ENCODE measurements around the gene PLXND1.

PLXND1 gene

GRCh38 chr3:129626744-129627349 lies 20.4 kb upstream of the PLXND1 start:
- peak; percentile 76 to 80 for DNase-seq (ENCODE audit: low read depth in 2 of 2)

GRCh38 chr3:129625072-129625874 lies 18.8 kb upstream of the PLXND1 start:
- DNase-seq (ENCODE audit: low read depth in 2 of 2), result no peak

GRCh38 chr3:129624347-129625071 lies 18.0 kb upstream of the PLXND1 start:
- DNase-seq (ENCODE audit: low read depth in 2 of 2), result no peak

GRCh38 chr3:129623447-129624118 lies 17.1 kb upstream of the PLXND1 start:
- no peak for DNase-seq (ENCODE audit: low read depth in 2 of 2)

DNA sequence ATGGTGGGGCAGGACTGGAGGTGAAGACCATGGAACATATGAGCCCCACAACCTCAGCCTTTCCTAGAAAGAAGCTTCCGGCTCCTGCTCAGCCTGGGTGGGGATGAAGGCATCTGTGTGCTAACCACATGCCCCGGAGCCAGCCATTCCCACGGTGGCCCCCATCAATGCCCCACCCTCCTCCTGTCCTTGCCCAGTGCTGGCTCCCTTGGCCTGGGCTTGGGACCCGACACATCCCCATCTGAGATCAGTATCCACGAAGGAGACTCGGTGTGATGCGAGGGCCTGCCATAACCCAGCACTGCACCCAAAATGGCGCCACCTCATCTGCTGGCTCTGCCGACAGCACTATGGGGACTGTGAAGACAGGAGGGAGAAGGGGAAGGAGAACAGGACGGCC lies 16.5 kb upstream of the PLXND1 start:
- DNase-seq (ENCODE audit: low read depth in 2 of 2), result no peak

GRCh38 chr3:129622226-129622874 lies 15.9 kb upstream of the PLXND1 start:
- DNase-seq (ENCODE audit: low read depth in 2 of 2), result no peak

- no peak for DNase-seq (ENCODE audit: low read depth in 2 of 2)
These were observed 15.2 kb upstream of the PLXND1 start for GRCh38 chr3:129621626-129622225.

- DNase-seq (ENCODE audit: low read depth in 2 of 2), result no peak
These were observed 14.5 kb upstream of the PLXND1 start for GRCh38 chr3:129620828-129621559.

DNA sequence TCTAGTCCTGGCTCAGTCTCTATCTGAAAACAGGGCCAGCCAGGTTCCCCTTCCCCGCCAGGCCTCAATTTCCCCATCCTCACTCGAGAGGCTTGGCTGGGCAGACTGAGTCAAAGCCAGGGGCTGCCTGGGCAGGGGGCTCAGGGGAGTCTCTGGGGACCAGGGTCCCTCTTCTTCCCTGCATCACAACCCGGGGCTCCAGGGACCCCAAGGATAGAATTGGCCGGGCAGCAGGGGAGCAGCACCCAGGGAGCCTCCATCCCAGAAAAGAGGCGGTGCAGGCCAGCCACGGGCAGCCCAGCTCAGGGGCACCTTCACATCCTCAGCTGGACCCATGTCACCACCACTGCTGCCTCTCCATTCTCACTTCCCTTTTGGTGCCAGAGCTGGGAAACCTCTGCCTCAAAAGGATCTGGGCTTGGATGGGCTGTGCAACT lies 13.3 kb upstream of the PLXND1 start:
- no peak for DNase-seq (ENCODE audit: low read depth in 2 of 2)

DNA sequence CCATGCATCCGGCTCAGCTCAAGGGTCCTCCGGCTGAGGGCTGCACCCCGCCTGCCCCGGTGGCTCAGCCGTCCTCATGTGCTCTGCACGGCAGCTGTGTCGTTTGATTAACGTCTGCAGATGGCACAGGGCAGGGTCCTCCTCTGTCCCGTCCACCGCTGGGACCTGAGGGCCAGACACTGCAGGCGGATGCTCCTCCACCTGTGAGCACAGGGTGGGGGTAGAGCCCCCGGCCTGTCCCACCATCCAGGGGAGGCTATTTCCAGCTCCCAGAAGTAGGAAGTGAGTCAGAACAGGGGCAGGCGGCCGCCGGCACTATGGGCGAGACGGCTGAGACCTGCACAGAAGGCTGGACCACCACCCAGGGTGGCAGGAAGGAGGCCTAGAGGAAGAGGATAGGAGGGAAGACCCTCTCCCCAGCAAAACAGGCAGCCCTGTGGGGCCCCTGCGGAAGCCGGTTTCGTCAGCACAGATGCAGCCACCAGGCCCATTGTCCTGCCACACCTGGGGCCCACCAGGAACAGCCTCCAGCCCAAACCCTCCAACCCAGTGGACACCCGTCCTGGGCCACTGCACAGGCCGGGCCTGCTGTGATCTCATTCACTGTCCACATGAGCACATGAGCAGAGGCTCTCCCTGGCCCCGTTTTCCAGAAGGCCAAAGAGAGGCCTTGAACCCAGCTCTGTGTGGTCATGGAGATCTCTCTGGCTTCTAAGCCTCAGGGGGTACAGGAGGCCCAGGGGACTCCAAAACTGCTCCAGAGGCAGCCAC lies 12.6 kb upstream of the PLXND1 start:
- no peak for DNase-seq (ENCODE audit: low read depth in 2 of 2)

DNA sequence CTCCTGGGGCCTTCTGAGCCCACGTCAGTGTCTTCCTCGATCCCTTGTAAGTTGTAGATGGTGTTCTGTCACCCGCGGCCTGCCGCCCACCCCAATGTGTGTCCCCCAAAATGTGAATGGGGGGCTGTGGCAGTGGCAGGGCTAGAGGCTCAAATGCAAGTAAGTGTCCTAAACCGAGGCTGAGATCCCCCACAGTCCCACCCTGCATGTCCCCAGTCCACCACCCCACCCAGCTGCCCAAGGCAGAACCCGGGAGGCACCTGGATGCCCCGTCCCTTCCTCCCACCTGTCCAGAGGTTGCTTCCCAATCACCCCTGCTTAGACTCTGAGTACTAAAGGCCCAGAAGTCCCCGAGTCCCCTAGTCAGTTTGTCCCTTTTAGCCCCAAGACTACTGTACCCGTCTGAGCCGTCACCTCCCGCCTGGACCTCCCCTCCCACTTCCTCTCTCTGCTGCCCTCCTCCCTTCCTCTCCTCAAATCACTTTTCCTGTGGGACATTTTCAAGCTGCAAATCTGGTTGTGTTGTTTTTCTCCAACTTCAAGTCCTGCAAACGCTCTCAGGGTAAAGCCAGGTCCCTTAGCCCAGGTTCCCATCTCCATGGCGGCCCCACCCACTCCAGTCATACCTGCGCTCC lies 11.8 kb upstream of the PLXND1 start:
- DNase-seq (ENCODE audit: low read depth in 2 of 2), result no peak

DNA sequence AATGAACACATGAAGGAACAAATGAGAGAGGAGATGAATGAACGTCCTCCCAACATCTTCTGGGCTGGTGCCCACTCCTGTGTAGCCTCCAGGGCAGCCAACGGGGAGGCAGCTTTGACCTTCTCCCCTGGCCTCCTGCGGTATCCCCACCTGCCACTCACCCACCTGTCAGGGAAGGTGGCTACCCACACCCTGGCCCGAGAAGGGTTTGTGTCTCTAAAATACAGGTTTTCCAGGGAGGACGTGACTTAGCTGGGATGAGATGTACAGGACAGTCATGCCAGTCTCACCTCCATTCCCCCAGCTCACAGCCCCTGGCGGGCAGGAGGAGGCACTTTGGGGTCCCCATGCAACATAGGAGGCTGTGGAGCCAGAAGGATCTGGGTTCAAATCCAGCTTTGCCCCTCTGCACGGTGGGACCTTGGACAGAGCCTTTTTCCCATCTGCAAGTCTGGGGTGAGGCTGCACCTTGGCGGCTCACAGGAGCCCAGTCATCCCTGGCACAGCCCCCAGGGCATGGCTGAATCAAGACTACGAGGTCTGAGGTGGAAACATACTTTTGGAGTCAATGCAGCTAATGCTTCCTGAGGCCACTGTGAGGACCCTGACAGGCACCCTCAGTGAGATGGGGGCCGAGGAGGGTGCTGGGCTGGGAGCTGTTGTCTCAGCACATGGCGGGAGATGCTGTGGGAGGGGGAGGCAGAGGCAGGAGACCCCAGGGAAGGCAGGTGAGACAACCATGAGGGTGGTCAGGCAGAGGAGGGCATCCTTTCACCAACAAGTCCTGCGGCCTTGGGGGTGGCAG lies 11.1 kb upstream of the PLXND1 start:
- DNase-seq (ENCODE audit: low read depth in 2 of 2), result no peak

DNA sequence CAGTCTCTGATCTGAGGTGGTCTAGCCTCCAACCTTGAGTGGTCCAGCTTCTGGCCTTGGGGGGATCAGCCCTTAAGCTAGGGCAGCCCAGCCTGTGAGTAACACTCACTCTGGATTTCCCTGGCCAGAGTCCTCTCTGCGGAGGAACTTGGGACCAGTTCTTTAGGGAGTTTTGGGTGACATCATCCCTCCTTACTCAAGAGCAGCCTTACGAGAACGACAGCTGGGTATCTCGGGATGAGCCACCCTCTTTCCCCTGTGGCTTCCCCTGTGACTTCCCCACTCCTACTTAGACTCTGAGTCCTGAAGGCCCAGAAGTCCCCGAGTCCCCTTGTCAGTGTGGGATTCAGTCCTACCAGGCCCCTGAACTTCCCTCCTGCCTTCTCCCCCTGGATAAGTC lies 10.2 kb upstream of the PLXND1 start:
- DNase-seq (ENCODE audit: low read depth in 2 of 2), result no peak

DNA sequence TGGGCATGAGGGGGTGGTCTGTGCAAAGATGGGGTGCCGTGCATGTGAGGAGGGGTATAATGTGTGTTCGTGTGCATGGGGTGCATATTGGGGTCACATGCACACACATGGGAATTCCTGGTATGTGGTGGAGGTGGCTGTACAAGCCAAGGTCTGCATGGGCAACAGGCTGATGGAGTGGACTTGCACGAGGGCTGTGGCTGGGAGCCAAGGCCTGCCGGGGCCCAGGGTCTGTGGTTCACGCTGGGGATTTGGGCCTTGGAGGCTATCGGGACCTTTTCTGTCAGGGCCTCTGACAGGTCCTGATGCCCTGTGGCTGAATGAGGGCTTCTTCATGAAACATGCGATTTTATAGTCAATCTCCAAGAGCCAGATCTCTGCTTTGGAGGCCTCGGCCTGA lies 9.8 kb upstream of the PLXND1 start:
- no peak for DNase-seq (ENCODE audit: low read depth in 2 of 2)

DNA sequence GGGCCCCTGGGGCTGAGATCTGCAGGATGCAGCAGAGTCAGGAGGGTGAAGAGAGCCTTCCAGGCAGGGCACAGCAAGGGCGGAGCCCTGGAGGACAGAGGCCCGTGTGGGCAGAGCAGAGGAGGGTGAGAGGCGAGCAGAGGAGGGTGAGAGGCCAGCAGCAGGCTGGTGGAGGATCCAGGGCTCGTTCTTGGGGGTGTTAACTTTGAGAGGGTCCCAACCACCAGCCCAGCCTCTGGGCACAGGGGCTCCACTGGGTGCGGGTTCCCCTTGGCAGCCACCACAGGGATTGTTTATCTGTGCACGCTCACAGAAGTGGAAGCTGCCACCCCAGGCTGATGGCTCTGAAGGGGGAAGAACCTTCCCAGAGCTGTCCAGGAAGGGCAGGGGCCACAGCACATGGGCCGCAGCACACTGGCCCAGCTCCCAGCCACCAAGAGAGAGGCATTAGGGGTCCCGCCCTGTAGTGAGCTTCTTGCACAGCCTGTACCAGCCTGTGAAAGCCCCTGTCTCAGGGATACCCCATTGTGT lies 9.3 kb upstream of the PLXND1 start:
- DNase-seq (ENCODE audit: low read depth in 2 of 2), result no peak

DNA sequence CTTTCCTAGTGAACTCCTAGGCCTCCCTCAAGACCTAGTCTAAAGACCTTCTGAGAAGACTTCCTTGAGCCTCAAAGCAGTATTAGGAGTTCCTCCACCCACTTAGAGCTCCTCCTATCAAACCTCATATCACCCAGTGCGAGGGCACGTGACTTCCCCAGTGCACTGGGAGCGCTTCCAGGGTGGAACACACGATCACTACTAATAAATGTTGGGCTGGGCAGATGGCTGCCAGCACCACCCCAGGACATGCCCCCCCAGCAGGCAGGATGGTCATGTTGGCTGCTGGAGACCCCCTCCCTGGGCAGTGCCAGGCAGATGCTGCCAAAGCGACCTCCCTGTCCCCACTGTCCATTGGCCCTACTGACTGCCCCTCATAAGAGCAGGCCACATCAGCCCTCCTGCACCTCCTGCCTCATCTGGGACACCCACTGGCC lies 8.5 kb upstream of the PLXND1 start:
- DNase-seq (ENCODE audit: low read depth in 2 of 2), result no peak

DNA sequence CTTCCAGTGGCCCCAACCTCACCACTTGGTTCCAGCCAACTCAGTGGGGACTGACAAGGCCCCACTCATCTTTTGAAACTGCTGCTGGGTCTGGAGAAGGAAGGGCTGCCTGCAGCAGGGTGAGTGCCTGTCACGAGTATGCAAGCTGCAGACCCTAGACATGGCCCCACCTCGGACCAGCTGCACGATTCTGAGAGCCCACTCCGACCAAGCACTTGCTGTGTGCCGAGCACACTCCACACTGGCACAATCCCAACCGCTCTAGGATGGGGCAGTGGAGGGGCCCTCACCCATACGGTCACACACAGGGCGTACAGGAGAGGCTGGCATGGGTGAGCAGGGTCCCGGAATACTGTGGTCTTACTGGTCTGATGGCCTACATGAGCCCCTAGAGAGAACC lies 8.0 kb upstream of the PLXND1 start:
- no peak for DNase-seq (ENCODE audit: low read depth in 2 of 2)

GRCh38 chr3:129613367-129613740 lies 6.9 kb upstream of the PLXND1 start:
- no peak for DNase-seq (ENCODE audit: low read depth in 2 of 2)
